Loucy (cell line): Measurements from ENCODE around the gene TPCN2.

Experiments used
- H2AFZ ChIP-seq: fragments of 200-600 bp; sonication (generic); 2 replicates; pipeline ENCODE4 v1.6.0; 2016; ENCODE audit warnings: antibody characterized with exemption, mild to moderate bottlenecking, low read length, moderate library complexity
- H3F3A ChIP-seq: fragments of 200-600 bp; 2 replicates; pipeline ENCODE4 v1.6.0; 2016; ENCODE audit warnings: antibody characterized with exemption, low read depth, mild to moderate bottlenecking
- H3K27me3 ChIP-seq: fragments of 200-600 bp; sonication (generic); 2 replicates; pipeline ENCODE4 v1.6.1; 2014; ENCODE audit warnings: low read length, mild to moderate bottlenecking; ENCODE audit not compliant: insufficient read depth, poor library complexity, severe bottlenecking
- H3K36me3 ChIP-seq: fragments of 200-600 bp; sonication (generic); 2 replicates; pipeline ENCODE4 v1.6.1; 2016; ENCODE audit warnings: low read length; ENCODE audit not compliant: insufficient read depth
- H3K4me1 ChIP-seq: fragments of 200-600 bp; sonication (generic); 2 replicates; pipeline ENCODE4 v1.5.1; 2014; ENCODE audit warnings: low read length, mild to moderate bottlenecking; ENCODE audit not compliant: insufficient read depth, poor library complexity, severe bottlenecking
- H3K4me2 ChIP-seq: fragments of 200-600 bp; sonication (generic); 2 replicates; pipeline ENCODE4 v1.6.0; 2014; ENCODE audit warnings: antibody characterized with exemption, low read length, low read depth, mild to moderate bottlenecking; ENCODE audit not compliant: poor library complexity, severe bottlenecking
- H3K4me3 ChIP-seq: fragments of 200-600 bp; sonication (generic); 2 replicates; pipeline ENCODE4 v1.5.1; 2014; ENCODE audit warnings: low read length, mild to moderate bottlenecking, mixed read lengths; ENCODE audit not compliant: poor library complexity, severe bottlenecking
- H3K79me2 ChIP-seq: fragments of 200-600 bp; sonication (generic); 2 replicates; pipeline ENCODE4 v1.6.1; 2014; ENCODE audit warnings: low read length; ENCODE audit not compliant: insufficient read depth
- H3K9ac ChIP-seq: fragments of 200-600 bp; sonication (generic); 2 replicates; pipeline ENCODE4 v1.6.0; 2014; ENCODE audit warnings: mild to moderate bottlenecking, low read depth, low read length, moderate library complexity; ENCODE audit not compliant: poor library complexity, severe bottlenecking
- H3K9me2 ChIP-seq: fragments of 200-600 bp; sonication (generic); replicated peaks from 2 replicates; pipeline ENCODE4 v1.6.1; 2016; ENCODE audit warnings: low read depth, low read length, mixed read lengths
- H3K9me3 ChIP-seq: fragments of 200-600 bp; sonication (generic); 2 replicates; pipeline ENCODE4 v1.6.1; 2014; ENCODE audit warnings: mild to moderate bottlenecking, antibody characterized with exemption, low read length, low read depth; ENCODE audit not compliant: insufficient read depth
- H4K20me1 ChIP-seq: fragments of 200-600 bp; sonication (generic); 2 replicates; pipeline ENCODE4 v1.6.0; 2014; ENCODE audit warnings: antibody characterized with exemption, low read length, mild to moderate bottlenecking; ENCODE audit not compliant: insufficient read depth, poor library complexity, severe bottlenecking
- CTCF ChIP-seq: fragments of 200-600 bp; sonication (generic); conservative IDR thresholded peaks from 2 replicates; pipeline ENCODE4 v1.5.1; 2014; ENCODE audit warnings: mild to moderate bottlenecking, antibody characterized with exemption, low read length
- EZH2phosphoT487 ChIP-seq: fragments of 200-600 bp; IDR thresholded peaks from 2 replicates; pipeline ENCODE4 v1.6.1; 2018; ENCODE audit warnings: antibody characterized with exemption, mild to moderate bottlenecking, moderate library complexity, borderline replicate concordance

TPCN2 gene

GRCh38 chr11:69113226-69113625, 64.5 kb downstream of the TPCN2 start:
- no peaks in the 10 kb centered on the region for H3F3A ChIP-seq
- no peaks in the 10 kb centered on the region for H4K20me1 ChIP-seq
- no peaks in the 10 kb centered on the region for H3K9me2 ChIP-seq
- no peaks in the 10 kb centered on the region for H3K9me3 ChIP-seq
- H3K9ac ChIP-seq, result no peak overlapping the region
- TF ChIP-seq CTCF (no peak), EZH2phosphoT487 (no peak)
- H3K4me2 ChIP-seq, result no peak overlapping the region
- H3K4me1 ChIP-seq, result no peaks in the 10 kb centered on the region
- H3K27me3 ChIP-seq, result no peaks in the 10 kb centered on the region
- no peak overlapping the region for H2AFZ ChIP-seq
- no peaks in the 10 kb centered on the region for H3K36me3 ChIP-seq
- H3K4me3 ChIP-seq, result no peak overlapping the region
- no peaks in the 10 kb centered on the region for H3K79me2 ChIP-seq

- Histone ChIP-seq H3K79me2 (no peaks in the 10 kb centered on the region), H3K9me2 (no peaks in the 10 kb centered on the region), H3K4me1 (no peaks in the 10 kb centered on the region), H3K36me3 (no peaks in the 10 kb centered on the region), H4K20me1 (no peaks in the 10 kb centered on the region), H3K4me2 (no peak overlapping the region), H3K4me3 (no peak overlapping the region), H3K9ac (no peak overlapping the region), H3F3A (no peaks in the 10 kb centered on the region), H3K27me3 (no peaks in the 10 kb centered on the region), H2AFZ (no peak overlapping the region), H3K9me3 (no peaks in the 10 kb centered on the region)
- no peak for TF ChIP-seq EZH2phosphoT487
- no peak for TF ChIP-seq CTCF
Observed at GRCh38 chr11:69113646-69114340, 65.1 kb downstream of the TPCN2 start.

- Histone ChIP-seq H3K9me3 (no peaks in the 10 kb centered on the region), H3K9ac (no peak overlapping the region), H3K9me2 (no peaks in the 10 kb centered on the region), H3K4me1 (no peaks in the 10 kb centered on the region), H3K4me3 (no peak overlapping the region), H2AFZ (no peak overlapping the region), H3K36me3 (no peaks in the 10 kb centered on the region), H3K4me2 (no peak overlapping the region), H3F3A (no peaks in the 10 kb centered on the region), H3K27me3 (no peaks in the 10 kb centered on the region), H4K20me1 (no peaks in the 10 kb centered on the region), H3K79me2 (no peaks in the 10 kb centered on the region)
- TF ChIP-seq EZH2phosphoT487 (no peak), CTCF (no peak)
Observed at GRCh38 chr11:69114362-69114761, 65.6 kb downstream of the TPCN2 start.
